GM18517 (cell line): ENCODE data around the gene PCBP1.
A peak's percentile ranks its signal among the peaks of the same experiment; 100 is the strongest.
"Not testable (repeated sequence)": the region's sequence is repeated elsewhere in the genome, so short reads cannot be mapped to it uniquely, and the experiment has no call there.

Experiments used
- ATAC-seq: cut with Tn5 transposase; IDR thresholded peaks from one replicate; pipeline ENCODE4 v1.9.1; 2021; ENCODE audit warnings: mild to moderate bottlenecking, moderate library complexity; ENCODE audit not compliant: unreplicated experiment

Gene PCBP1

GRCh38 chr2:70095720-70096670, 8.7 kb downstream of the PCBP1 start:
- ATAC-seq, result no peak

- ATAC-seq, result no peak
Measured at GRCh38 chr2:70098032-70098431, 10.8 kb downstream of the PCBP1 start.

- no peak for ATAC-seq
Measured at GRCh38 chr2:70099270-70099669, 12.0 kb downstream of the PCBP1 start.

- ATAC-seq, result no peak
Measured at GRCh38 chr2:70101174-70101573, 13.9 kb downstream of the PCBP1 start.

- ATAC-seq, result not testable (repeated sequence)
Measured at GRCh38 chr2:70101686-70102085, 14.4 kb downstream of the PCBP1 start.

- ATAC-seq, result not testable (repeated sequence)
Measured at GRCh38 chr2:70102323-70102905, 15.1 kb downstream of the PCBP1 start.

- no peak for ATAC-seq
Measured at GRCh38 chr2:70103531-70104061, 16.3 kb downstream of the PCBP1 start.

GRCh38 chr2:70104231-70105111, 17.2 kb downstream of the PCBP1 start:
- ATAC-seq, result no peak

GRCh38 chr2:70106138-70106537, 18.9 kb downstream of the PCBP1 start:
- not testable (repeated sequence) for ATAC-seq

- ATAC-seq, result not testable (repeated sequence)
Measured at GRCh38 chr2:70110397-70110796, 23.1 kb downstream of the PCBP1 start.

- ATAC-seq, result no peak
Measured at GRCh38 chr2:70111752-70112591, 24.7 kb downstream of the PCBP1 start.

- ATAC-seq, result no peak
Measured at GRCh38 chr2:70113359-70114070, 26.2 kb downstream of the PCBP1 start.

- peak; percentile 64 for ATAC-seq
Measured at GRCh38 chr2:70115646-70116442, 28.6 kb downstream of the PCBP1 start.

GRCh38 chr2:70116936-70117552, 29.8 kb downstream of the PCBP1 start:
- ATAC-seq, result no peak

GRCh38 chr2:70118798-70119454, 31.6 kb downstream of the PCBP1 start:
- no peak for ATAC-seq

- ATAC-seq, result no peak
Measured at GRCh38 chr2:70121627-70122372, 34.5 kb downstream of the PCBP1 start.

- no peak for ATAC-seq
Measured at GRCh38 chr2:70122470-70122869, 35.2 kb downstream of the PCBP1 start.
